ENCODE measurements around the gene VAPB.
"Not testable (repeated sequence)": the region's sequence is repeated elsewhere in the genome, so short reads cannot be mapped to it uniquely, and the experiment has no call there.

Gene VAPB

DNA sequence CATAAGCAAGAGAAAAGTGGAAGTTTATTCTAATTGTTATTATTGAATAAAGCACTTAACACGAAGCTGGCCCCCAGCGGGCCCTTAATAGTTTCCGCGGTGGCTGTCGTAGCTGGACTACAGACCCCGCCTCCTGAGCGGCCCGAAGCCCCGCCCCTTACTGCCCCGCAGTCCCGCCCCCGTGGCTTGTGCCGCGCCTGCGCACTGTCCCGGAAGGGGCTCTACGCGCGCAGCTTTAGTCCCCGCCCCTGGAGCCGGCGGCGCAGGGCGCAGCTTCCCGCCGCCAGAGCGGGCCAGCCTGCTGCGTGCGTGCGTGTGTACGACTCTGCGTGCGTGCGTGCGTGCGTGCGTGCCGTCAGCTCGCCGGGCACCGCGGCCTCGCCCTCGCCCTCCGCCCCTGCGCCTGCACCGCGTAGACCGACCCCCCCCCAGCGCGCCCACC, at the start of gene VAPB:
TSS of gene VAPB (plus strand) at position 348 of the 442 bp plus-strand sequence. CDS start 231 bp downstream, outside the sequence.
- DNase-seq (ENCODE audit: low read depth), result peak; percentile 92

DNA sequence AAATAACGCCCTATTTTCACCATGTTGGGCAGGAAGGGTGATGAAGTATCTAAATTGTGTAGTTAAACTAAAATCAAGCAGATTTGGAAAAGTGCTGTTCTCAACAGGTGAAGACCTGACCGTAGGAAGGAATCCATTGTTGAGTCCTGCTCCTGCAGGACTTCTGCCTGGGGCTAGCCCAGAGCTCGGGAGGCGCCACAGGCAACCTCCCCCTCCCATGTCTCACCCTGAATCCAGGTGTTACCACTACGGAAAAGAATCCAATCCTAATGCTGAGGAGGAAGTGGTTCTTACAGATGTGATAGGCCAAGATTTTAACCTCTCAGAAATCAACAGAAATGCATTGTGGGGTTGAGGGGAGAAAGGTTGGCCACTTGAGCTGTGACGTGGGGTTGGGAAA, 49.3 kb upstream of the VAPB start:
- no peak for DNase-seq (ENCODE audit: low read depth)

DNA sequence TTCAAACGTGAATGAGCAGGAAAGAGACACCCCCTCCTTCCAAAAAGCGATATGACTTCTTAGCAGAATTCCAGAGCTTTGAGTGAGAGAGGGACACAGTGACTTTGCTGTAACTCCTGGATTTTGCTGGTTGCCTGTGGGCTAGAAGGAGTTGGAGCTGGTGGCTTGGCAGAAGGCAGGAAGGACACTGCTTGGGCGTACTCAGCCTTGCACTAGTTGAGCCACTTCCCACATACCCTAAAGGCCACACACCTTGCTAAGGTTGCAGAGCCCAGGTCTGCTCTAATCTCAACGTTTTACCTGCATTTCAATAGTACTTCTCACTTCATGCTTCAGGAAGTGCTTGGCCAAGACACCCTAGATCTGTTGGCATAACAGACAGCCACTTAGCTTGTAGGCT, 48.9 kb upstream of the VAPB start:
- no peak for DNase-seq (ENCODE audit: low read depth)

GRCh38 chr20:58340853-58341252, 48.2 kb upstream of the VAPB start:
- DNase-seq (ENCODE audit: low read depth), result no peak

DNA sequence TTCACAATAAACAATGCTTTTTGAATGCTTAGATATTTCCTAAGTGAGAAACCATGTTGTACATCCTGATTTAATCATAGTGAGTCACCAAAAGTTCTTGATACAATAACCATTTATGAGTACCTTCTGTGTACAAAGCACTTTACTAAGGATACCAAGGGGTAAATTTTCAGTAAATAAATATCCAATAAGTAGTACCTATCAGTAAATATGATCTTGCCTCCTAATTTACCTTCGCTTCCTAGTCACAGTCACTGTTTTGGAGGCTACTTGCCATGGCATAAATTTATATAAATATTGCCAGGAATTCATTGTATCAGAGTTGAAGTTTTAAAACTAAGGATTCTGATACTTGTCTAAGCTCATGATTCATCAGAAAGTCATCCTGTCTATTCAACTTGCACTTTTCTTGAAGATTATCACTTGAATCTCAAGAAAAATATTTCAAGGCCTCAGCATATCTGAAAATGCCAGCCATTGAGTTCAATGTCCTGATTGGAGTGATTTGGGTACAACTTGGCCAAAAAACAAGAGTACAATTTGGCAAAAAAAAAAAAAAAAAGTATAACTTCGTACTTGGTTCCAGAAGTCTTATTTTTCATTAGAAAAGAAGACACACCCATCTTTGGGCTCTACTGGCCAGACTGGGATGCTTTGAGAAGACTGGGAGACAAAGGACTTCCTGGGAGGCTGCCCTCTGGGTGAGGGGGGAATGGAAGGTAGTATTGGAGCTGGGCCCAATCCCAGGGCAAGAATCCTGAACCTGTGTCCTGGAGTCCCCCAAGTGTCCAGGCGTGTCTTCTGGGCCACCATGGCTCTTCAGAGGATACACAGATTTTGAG, 46.7 kb upstream of the VAPB start:
- DNase-seq (ENCODE audit: low read depth), result no peak

DNA sequence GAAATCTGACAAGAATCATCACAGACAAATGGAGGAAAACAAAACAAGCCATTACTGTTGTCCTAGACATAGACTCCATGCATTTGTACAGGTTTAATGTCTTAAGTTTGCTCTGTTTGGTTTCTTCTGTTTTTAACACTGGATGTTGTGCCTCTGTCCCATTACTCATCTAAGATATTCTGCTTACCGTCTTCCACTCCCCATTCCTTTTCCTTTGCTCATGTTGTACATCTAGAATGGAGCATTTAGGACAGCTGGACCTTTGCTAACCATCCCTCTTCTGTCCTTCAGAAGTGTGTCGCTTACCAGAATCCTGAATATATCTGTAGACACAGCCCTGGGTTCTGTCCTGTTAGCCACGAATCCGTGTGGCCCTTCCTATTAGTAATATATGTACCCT, 44.3 kb upstream of the VAPB start:
- no peak for DNase-seq (ENCODE audit: low read depth)

DNA sequence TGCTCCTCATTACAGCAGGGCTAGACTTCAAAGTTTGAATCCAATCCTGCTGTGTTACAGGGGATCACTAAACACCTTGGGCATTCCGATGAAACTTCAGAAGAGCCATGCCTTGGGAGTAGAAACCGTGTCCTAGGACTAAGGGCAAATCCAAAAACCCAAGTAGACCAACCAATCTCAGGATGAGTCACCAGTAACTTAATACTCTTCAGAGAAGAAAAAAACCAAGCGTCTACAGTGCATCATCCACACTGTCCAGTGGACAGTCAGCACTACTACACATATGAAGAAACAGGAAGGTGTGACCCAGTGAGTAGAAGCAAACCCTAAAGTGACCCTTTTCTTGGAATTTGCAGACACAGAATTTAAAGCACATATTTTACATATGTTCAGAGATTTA, 39.5 kb upstream of the VAPB start:
- DNase-seq (ENCODE audit: low read depth), result no peak

- DNase-seq (ENCODE audit: low read depth), result no peak
Observed at GRCh38 chr20:58352468-58352867, 36.6 kb upstream of the VAPB start.

DNA sequence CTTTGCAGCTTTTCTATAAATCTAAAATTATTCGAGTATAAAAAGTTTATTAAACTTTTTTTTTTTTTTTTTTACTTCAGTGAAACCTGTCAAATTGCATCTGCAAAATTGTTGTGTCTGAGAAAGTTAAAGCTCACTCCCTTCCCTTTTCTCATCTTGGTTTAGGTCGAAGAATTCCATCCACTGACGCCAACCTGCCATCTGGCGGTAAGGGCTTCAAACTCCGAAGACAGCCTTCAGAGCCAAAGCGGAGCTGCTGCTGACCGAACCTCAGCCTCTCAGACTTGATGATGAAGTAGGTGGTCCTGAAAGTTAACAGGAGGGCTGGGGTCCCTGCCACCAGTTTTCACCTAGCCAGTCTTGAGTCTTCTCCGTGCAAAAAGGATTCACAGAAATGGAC, 29.6 kb upstream of the VAPB start:
- DNase-seq (ENCODE audit: low read depth), result no peak

- no peak for DNase-seq (ENCODE audit: low read depth)
Observed at GRCh38 chr20:58360936-58361335, 28.1 kb upstream of the VAPB start.

GRCh38 chr20:58361481-58362205, 27.4 kb upstream of the VAPB start:
- no peak for DNase-seq (ENCODE audit: low read depth)

DNA sequence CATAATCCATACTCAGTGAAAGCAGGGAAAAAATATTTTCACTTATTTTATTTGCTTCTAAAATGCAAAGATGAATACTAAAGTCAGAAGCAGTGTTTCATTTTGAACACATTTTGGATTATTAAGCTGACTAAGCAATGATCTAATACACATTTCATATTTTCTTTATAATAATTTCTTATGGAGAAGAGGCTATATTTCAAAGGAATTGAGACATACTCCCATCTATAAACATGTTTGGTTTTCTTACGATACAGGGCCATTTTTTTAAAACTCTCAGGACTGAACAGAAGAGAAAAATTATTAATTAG, 26.9 kb upstream of the VAPB start:
- no peak for DNase-seq (ENCODE audit: low read depth)

DNA sequence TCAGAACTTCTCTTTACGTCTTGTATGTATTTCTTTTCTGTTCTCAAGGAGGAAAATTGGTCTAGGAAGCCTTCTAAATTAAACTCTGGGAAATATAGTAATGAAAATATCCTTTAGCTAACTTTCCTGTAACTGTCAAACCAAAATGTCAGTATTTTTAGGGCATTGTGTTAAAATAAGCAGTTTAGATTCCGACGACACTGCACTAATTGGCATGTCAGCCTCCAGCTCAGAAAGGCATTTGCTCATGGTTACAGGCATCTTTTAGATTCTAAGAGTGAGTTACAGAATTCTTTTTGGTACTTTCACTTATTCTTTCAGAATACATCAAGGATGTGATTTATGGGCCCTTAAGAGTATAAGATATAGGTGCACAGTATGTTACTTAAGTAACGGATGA, 26.1 kb upstream of the VAPB start:
- no peak for DNase-seq (ENCODE audit: low read depth)

- no peak for DNase-seq (ENCODE audit: low read depth)
Observed at GRCh38 chr20:58366866-58367265, 22.2 kb upstream of the VAPB start.

DNA sequence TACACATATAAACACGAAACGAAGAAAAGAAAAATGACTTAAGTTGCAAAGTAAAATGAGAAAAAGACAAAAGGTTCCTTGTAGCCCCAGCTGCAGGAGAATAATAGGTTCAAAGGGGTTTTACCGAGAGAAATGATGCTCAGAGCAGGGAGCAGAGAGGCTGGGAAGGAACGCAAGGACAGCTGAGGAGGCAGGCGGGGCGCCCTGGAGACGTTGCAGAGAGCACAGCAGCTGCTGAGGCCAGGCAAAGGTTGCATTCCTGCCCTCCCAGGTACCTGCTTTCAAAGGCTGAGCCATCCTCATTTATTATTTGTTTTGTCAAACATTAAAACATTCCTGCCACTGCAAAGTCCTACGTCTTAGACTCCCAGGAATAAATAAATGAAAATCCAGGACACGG, 16.2 kb upstream of the VAPB start:
- no peak for DNase-seq (ENCODE audit: low read depth)

- DNase-seq (ENCODE audit: low read depth), result not testable (repeated sequence)
Observed at GRCh38 chr20:58373296-58373695, 15.7 kb upstream of the VAPB start.

DNA sequence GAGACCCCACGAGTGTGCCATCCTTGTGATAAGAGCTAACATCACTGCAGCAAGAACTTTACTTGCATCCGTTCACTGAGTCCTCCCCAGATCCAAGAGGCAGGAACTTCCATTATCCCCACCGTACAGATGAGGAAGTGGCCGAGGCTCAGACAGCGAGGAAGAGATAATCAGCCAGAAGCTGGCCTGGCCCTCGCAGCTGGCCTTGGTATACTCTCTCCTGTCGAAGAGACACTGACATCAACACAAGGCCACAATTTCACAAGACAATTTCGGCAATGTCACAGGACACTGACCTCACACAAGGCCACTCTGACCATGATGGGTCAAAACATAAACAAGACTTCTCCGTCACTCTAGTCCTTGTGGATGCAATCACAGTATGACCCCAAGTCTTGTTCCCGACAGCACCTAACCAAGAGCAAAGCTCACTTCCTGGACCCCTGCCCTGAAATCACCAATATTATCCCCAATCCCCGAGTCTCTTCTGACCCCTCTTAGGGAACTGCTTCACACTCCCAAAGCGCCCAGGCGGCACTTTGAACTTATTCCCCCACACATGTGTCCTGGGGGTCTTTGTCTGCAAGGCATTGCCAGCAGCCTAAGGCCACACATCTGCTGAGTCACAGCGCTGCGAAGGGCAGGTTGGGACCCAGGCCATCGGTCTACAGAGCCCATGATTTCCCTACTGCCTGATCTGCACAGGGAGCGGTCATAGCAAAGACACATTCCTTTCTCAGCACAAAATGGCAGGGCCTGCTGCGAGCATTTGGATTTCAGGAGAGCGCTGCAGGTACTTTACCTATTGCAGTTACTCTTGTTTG, 14.8 kb upstream of the VAPB start:
- no peak for DNase-seq (ENCODE audit: low read depth)

GRCh38 chr20:58374906-58375758, 13.9 kb upstream of the VAPB start:
- no peak for DNase-seq (ENCODE audit: low read depth)

- DNase-seq (ENCODE audit: low read depth), result no peak
Observed at GRCh38 chr20:58375759-58376352, 13.2 kb upstream of the VAPB start.

DNA sequence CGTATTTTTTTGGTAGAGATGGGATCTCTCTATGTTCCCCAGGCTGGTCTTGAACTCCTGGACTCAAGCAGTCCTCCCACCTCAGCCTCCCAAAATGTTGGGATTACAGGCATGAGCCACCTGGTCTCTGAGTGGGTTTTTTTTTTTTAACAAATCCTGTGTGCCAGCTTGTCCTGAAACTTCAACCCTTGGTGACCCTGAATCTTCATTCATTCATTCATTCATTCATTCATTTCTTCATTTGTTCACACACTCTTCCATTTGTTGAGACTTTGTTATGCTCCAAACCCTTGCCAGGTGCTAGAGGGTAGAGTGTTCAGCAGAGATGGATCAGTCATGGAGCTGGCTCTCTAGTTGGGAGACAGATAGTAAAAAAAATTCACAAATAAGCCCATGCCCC, 12.0 kb upstream of the VAPB start:
- DNase-seq (ENCODE audit: low read depth), result no peak

- DNase-seq (ENCODE audit: low read depth), result no peak
Observed at GRCh38 chr20:58377766-58378401, 11.1 kb upstream of the VAPB start.

Measured in activated gamma-delta T cell treated with anti-CD3 and anti-CD28 coated beads, Interleukin-2, amount 50 U/mL, for 16 hours (primary cell).